H9 (cell line): ENCODE measurements around the gene ACYP1. TPM values are rescaled to one million over a fixed set of nuclear protein-coding genes. Genes with fewer than 3 reads are reported as not detected.
"Not testable (repeated sequence)": the region's sequence is repeated elsewhere in the genome, so short reads cannot be mapped to it uniquely, and the experiment has no call there.

ENCODE experiments used
- DNase-seq: peaks from one replicate; pipeline ENCODE4 v3.0.0-alpha.2; 2017
- H2AFZ ChIP-seq: one replicate; pipeline ENCODE4 v1.6.1; 2013; ENCODE audit warnings: mild to moderate bottlenecking, low read length, control low read depth, moderate library complexity
- H2AK5ac ChIP-seq: 2 replicates; pipeline ENCODE4 v1.6.1; 2013; ENCODE audit warnings: low read length, control low read depth, mixed read lengths; ENCODE audit not compliant: insufficient read length
- H2BK120ac ChIP-seq: one replicate; pipeline ENCODE4 v1.6.1; 2013; ENCODE audit warnings: low read depth, mild to moderate bottlenecking, low read length, control low read depth, inconsistent platforms; ENCODE audit not compliant: poor library complexity, severe bottlenecking
- H2BK12ac ChIP-seq: 2 replicates; pipeline ENCODE4 v1.6.1; 2013; ENCODE audit warnings: low read length, control low read depth, mixed read lengths, low read depth; ENCODE audit not compliant: insufficient read length
- H2BK15ac ChIP-seq: 2 replicates; pipeline ENCODE4 v1.6.1; 2013; ENCODE audit warnings: low read depth, low read length, control low read depth
- H2BK20ac ChIP-seq: one replicate; pipeline ENCODE4 v1.6.1; 2013; ENCODE audit warnings: low read depth, mild to moderate bottlenecking, low read length, control low read depth, inconsistent platforms; ENCODE audit not compliant: poor library complexity, severe bottlenecking
- H2BK5ac ChIP-seq: 2 replicates; pipeline ENCODE4 v1.6.1; 2013; ENCODE audit warnings: low read length, control low read depth, mixed read lengths; ENCODE audit not compliant: insufficient read length
- H3K14ac ChIP-seq: 2 replicates; pipeline ENCODE4 v1.6.1; 2013; ENCODE audit warnings: low read length, control low read depth; ENCODE audit not compliant: insufficient read depth
- H3K18ac ChIP-seq: 2 replicates; pipeline ENCODE4 v1.6.1; 2013; ENCODE audit warnings: low read depth, mild to moderate bottlenecking, mixed read lengths, low read length, control low read depth; ENCODE audit not compliant: insufficient read length
- H3K23ac ChIP-seq: 2 replicates; pipeline ENCODE4 v1.6.1; 2013; ENCODE audit warnings: low read length, control low read depth, mixed read lengths, low read depth; ENCODE audit not compliant: insufficient read length
- H3K23me2 ChIP-seq: 2 replicates; pipeline ENCODE4 v1.6.1; 2013; ENCODE audit warnings: low read depth, mild to moderate bottlenecking, mixed read lengths, low read length, control low read depth; ENCODE audit not compliant: insufficient read length, poor library complexity, severe bottlenecking
- H3K27ac ChIP-seq: 2 replicates; pipeline ENCODE4 v1.5.1; 2013; ENCODE audit warnings: low read length, control low read depth, mixed read lengths, low read depth; ENCODE audit not compliant: insufficient read length
- H3K27me3 ChIP-seq: 2 replicates; pipeline ENCODE4 v1.6.1; 2013; ENCODE audit warnings: low read length, control low read depth, inconsistent platforms; ENCODE audit not compliant: insufficient read depth
- H3K4ac ChIP-seq: 2 replicates; pipeline ENCODE4 v1.6.1; 2013; ENCODE audit warnings: low read depth, mild to moderate bottlenecking, control low read depth, inconsistent platforms, low read length, moderate library complexity
- H3K4me1 ChIP-seq: 2 replicates; pipeline ENCODE4 v1.6.1; 2013; ENCODE audit warnings: low read length, control low read depth, inconsistent platforms; ENCODE audit not compliant: insufficient read depth
- H3K4me2 ChIP-seq: 2 replicates; pipeline ENCODE4 v1.6.1; 2013; ENCODE audit warnings: low read length, control low read depth, mixed read lengths; ENCODE audit not compliant: insufficient read length, insufficient read depth
- H3K56ac ChIP-seq: 2 replicates; pipeline ENCODE4 v1.6.1; 2013; ENCODE audit warnings: low read depth, mild to moderate bottlenecking, mixed read lengths, low read length, control low read depth; ENCODE audit not compliant: insufficient read length
- H3K79me1 ChIP-seq: 2 replicates; pipeline ENCODE4 v1.6.1; 2013; ENCODE audit warnings: low read depth, mild to moderate bottlenecking, moderate library complexity, low read length, control low read depth, inconsistent platforms; ENCODE audit not compliant: insufficient read depth, poor library complexity, severe bottlenecking
- H3K79me2 ChIP-seq: 2 replicates; pipeline ENCODE4 v1.6.1; 2013; ENCODE audit warnings: low read length, control low read depth, inconsistent platforms; ENCODE audit not compliant: insufficient read depth
- H3K9ac ChIP-seq: 2 replicates; pipeline ENCODE4 v1.6.1; 2013; ENCODE audit warnings: low read length, control low read depth, mixed read lengths; ENCODE audit not compliant: insufficient read length; ENCODE audit errors: extremely low read depth
- H3K9me3 ChIP-seq: one replicate; pipeline ENCODE4 v1.6.1; 2013; ENCODE audit warnings: low read depth, low read length, inconsistent platforms; ENCODE audit not compliant: control insufficient read depth
- H3T11ph ChIP-seq: one replicate; pipeline ENCODE4 v1.6.1; 2013; ENCODE audit warnings: mild to moderate bottlenecking, low read length, control low read depth, inconsistent platforms
- H4K20me1 ChIP-seq: one replicate; pipeline ENCODE4 v1.6.1; 2013; ENCODE audit not compliant: control insufficient read depth, insufficient read length, insufficient read depth
- H4K5ac ChIP-seq: 2 replicates; pipeline ENCODE4 v1.6.1; 2013; ENCODE audit warnings: low read depth, mild to moderate bottlenecking, mixed read lengths, low read length, control low read depth; ENCODE audit not compliant: insufficient read length
- H4K8ac ChIP-seq: replicated peaks from 2 replicates; pipeline ENCODE4 v1.6.1; 2013; ENCODE audit warnings: low read length, control low read depth, mixed read lengths, low read depth; ENCODE audit not compliant: insufficient read length
- H4K91ac ChIP-seq: 2 replicates; pipeline ENCODE4 v1.6.1; 2013; ENCODE audit warnings: low read depth, mild to moderate bottlenecking, moderate library complexity, mixed read lengths, low read length, control low read depth; ENCODE audit not compliant: insufficient read length
- H3K27ac Mint-ChIP-seq, 3 experiments: 2 replicates in 2 of 3; 3 replicates in 1 of 3; pipeline ENCODE4 v1.8.0; 2020 to 2021; ENCODE audit warnings: mixed read lengths in 3 of 3, mild to moderate bottlenecking in 1 of 3, moderate library complexity in 1 of 3
- H3K27me3 Mint-ChIP-seq: 2 replicates; pipeline ENCODE4 v1.8.0; 2021; ENCODE audit warnings: low read depth, mild to moderate bottlenecking, moderate library complexity, mixed read lengths
- H3K36me3 Mint-ChIP-seq, 3 experiments: 2 replicates in 2 of 3; 3 replicates in 1 of 3; pipeline ENCODE4 v1.8.0; 2020 to 2021; ENCODE audit warnings: low read depth in 3 of 3, mixed read lengths in 3 of 3; ENCODE audit not compliant: insufficient read depth in 1 of 3
- H3K4me1 Mint-ChIP-seq, 2 experiments: 2 replicates each; pipeline ENCODE4 v1.8.0; 2020; ENCODE audit warnings: mixed read lengths in 2 of 2
- H3K4me3 Mint-ChIP-seq, 2 experiments: 2 replicates in 1 of 2; 3 replicates in 1 of 2; pipeline ENCODE4 v1.8.0; 2020 to 2021; ENCODE audit warnings: mild to moderate bottlenecking in 2 of 2, mixed read lengths in 2 of 2, moderate library complexity in 1 of 2
- H3K9me3 Mint-ChIP-seq, 2 experiments: 2 replicates in 1 of 2; 3 replicates in 1 of 2; pipeline ENCODE4 v1.8.0; 2020; ENCODE audit warnings: mild to moderate bottlenecking in 2 of 2, mixed read lengths in 2 of 2, moderate library complexity in 1 of 2
- WGBS: extraction: QIAGEN DNeasy Blood & Tissue Kit; methylation state at CpG from one replicate; pipeline ENCODE4 v1.1.7; 2013; ENCODE audit warnings: missing lambda C conversion rate, low lambda C conversion rate, mixed read lengths; ENCODE audit not compliant: insufficient read length; ENCODE audit errors: extremely low coverage; 5-methylcytosine and 5-hydroxymethylcytosine counted together
- total RNA-seq: library from RNA; stranded (reverse); gene quantifications from 2 replicates; pipeline ENCODE4 v1.2.1, GENCODE V29; 2021
- TF ChIP-seq, protein P1 (sequence below): fragments of 200-600 bp; sonication (generic); conservative IDR thresholded peaks from 3 replicates; pipeline ENCODE4 v1.8.0; 2021; ENCODE audit warnings: antibody characterized with exemption, mild to moderate bottlenecking

The ACYP1 gene
- total RNA-seq, 1 experiment from 2014 or later = 18.9 TPM

- Histone ChIP-seq H4K5ac (no peak overlapping the region), H2BK5ac (no peak overlapping the region), H3K56ac (no peak overlapping the region), H2AFZ (no peak overlapping the region), H3K18ac (peak overlapping the region; percentile 27), H3K14ac (peak overlapping the region; percentile 85; the same call in 1 of the 2 replicates), H2BK12ac (no peak overlapping the region), H3K79me1 (no peaks in the 10 kb centered on the region), H3K9me3 (no peaks in the 10 kb centered on the region), H3K23me2 (peaks cover 11% of the 10 kb centered on the region), H2BK15ac (no peak overlapping the region), H3K27ac (peak overlapping the region; percentile 26), H3K79me2 (no peaks in the 10 kb centered on the region; the same call in 1 of the 2 replicates), H3K9ac (peak overlapping the region; percentile 92), H2BK20ac (no peak overlapping the region), H3K23ac (no peak overlapping the region), H3K4me2 (peak overlapping the region; percentile 96), H3K27me3 (no peaks in the 10 kb centered on the region), H3K4me1 (peaks cover 2% of the 10 kb centered on the region; the same call in 1 of the 2 replicates), H3T11ph (no peak overlapping the region), H3K4ac (no peak overlapping the region), H4K20me1 (no peaks in the 10 kb centered on the region), H2BK120ac (peak overlapping the region; percentile 84), H2AK5ac (no peak overlapping the region), H4K91ac (no peak overlapping the region), H4K8ac (no peak overlapping the region)
- H3K4me3 Mint-ChIP-seq = no peak overlapping the region
- no peaks in the 10 kb centered on the region for H3K36me3 Mint-ChIP-seq
- H3K27me3 Mint-ChIP-seq = no peaks in the 10 kb centered on the region; the same call in 1 of the 2 replicates
- TF ChIP-seq, protein P1, sequence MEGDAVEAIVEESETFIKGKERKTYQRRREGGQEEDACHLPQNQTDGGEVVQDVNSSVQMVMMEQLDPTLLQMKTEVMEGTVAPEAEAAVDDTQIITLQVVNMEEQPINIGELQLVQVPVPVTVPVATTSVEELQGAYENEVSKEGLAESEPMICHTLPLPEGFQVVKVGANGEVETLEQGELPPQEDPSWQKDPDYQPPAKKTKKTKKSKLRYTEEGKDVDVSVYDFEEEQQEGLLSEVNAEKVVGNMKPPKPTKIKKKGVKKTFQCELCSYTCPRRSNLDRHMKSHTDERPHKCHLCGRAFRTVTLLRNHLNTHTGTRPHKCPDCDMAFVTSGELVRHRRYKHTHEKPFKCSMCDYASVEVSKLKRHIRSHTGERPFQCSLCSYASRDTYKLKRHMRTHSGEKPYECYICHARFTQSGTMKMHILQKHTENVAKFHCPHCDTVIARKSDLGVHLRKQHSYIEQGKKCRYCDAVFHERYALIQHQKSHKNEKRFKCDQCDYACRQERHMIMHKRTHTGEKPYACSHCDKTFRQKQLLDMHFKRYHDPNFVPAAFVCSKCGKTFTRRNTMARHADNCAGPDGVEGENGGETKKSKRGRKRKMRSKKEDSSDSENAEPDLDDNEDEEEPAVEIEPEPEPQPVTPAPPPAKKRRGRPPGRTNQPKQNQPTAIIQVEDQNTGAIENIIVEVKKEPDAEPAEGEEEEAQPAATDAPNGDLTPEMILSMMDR = no peak
- no peak overlapping the region for H3K27ac Mint-ChIP-seq
- DNase-seq = no peak
- H3K9me3 Mint-ChIP-seq = no peaks in the 10 kb centered on the region
- WGBS = no CpG with 5 or more reads among the region's 15 CpGs
- peaks cover 12 to 14% of the 10 kb centered on the region in 2 experiments for H3K4me1 Mint-ChIP-seq
These were observed 4.7 kb upstream of the ACYP1 start for GRCh38 chr14:75068294-75069120.

GRCh38 chr14:75067765-75068164 lies 3.9 kb upstream of the ACYP1 start:
- H3K9ac ChIP-seq, H2BK20ac ChIP-seq, H3K27ac Mint-ChIP-seq, H4K20me1 ChIP-seq, H3K23ac ChIP-seq, H3K4me3 Mint-ChIP-seq, H2AK5ac ChIP-seq, H3K27ac ChIP-seq, H3K4me1 ChIP-seq, H3K79me2 ChIP-seq, H4K5ac ChIP-seq, H3K14ac ChIP-seq, H3K27me3 Mint-ChIP-seq, DNase-seq, H3K79me1 ChIP-seq, H3K9me3 ChIP-seq, H3K56ac ChIP-seq, H2BK15ac ChIP-seq, H2BK5ac ChIP-seq, H3K18ac ChIP-seq, H2AFZ ChIP-seq, H2BK120ac ChIP-seq, H3T11ph ChIP-seq, H3K9me3 Mint-ChIP-seq, H3K27me3 ChIP-seq, H3K4ac ChIP-seq, H4K8ac ChIP-seq, H2BK12ac ChIP-seq, H4K91ac ChIP-seq, H3K36me3 Mint-ChIP-seq: not testable (repeated sequence)
- H3K4me1 Mint-ChIP-seq = peaks cover 20 to 21% of the 10 kb centered on the region in 2 experiments
- no CpG with 5 or more reads among the region's 4 CpGs for WGBS
- Histone ChIP-seq H3K4me2 (peak overlapping the region; percentile 96), H3K23me2 (peaks cover 11% of the 10 kb centered on the region)
